Measurements from ENCODE around the gene SSBP3. TPM values are rescaled to one million over a fixed set of nuclear protein-coding genes. Genes with fewer than 3 reads are reported as not detected.

The SSBP3 gene
- total and polyA plus RNA-seq, 2 of the 13 experiments (the other 11 are each of a cell fraction or from before 2014, with no cell fraction given) = 8.5 to 17.6 TPM

DNA sequence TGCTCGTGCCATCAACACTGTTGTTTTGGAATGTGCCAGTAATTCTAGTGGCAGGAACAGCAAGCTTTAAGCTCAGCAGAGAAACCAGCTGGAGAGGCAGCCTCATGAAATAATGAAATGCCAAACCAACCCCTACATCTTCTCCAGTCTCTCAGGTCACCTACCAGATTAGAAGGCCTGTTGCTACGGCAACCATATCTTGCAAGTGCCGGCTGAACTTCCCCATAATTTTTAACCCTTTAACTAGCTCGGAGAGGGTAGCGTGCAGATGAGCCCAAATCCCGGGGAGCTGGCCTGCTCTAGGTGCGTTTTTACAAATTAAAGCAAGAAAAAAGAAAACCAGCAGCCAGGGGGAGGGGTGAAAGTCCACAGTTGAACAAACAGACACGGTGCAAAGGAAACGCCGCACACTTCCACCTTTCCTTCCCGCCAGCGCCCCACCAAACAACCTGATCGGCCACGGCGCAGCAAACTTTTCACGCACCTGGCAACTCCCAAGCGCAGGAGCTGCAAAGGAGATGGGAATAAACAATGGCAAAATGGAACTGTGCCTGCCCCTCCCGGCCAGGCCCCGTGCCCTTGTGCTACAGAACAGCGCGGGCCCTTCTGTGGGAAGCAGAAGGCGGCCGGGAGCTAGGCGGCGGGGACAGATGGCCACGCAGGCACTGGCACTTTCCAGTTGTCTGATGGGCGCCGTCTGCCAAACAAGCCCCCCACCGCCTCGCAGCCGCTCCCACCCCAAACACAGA, 50.1 kb downstream of the SSBP3 start (continued):
- TF ChIP-seq ARID5B (CRISPR knock-in tag; IDR thresholded peaks at IDR 0.05) (peak; percentile 40; the same call in 1 of the 2 replicates), PRMT3 (CRISPR knock-in tag; IDR thresholded peaks at IDR 0.05; ENCODE audit: borderline replicate concordance, low read depth) (no peak), SPEN (CRISPR knock-in tag; IDR thresholded peaks at IDR 0.05; ENCODE audit: low read depth) (0 out of 2 replicates have a peak, but pooled peaks have one; percentile 26), TEAD3 (CRISPR knock-in tag; optimal IDR thresholded peaks at IDR 0.05; ENCODE audit: borderline replicate concordance) (no peak), ZFAT (CRISPR knock-in tag; conservative IDR thresholded peaks at IDR 0.05) (no peak), NR3C1 (CRISPR knock-in tag; IDR thresholded peaks at IDR 0.05) (no peak), MBD4 (IDR thresholded peaks at IDR 0.05; ENCODE audit: borderline replicate concordance, low read length) (no peak), AKAP8 (CRISPR knock-in tag; IDR thresholded peaks at IDR 0.05) (no peak), ONECUT2 (CRISPR knock-in tag; IDR thresholded peaks at IDR 0.05) (no peak), SP140L (CRISPR knock-in tag; IDR thresholded peaks at IDR 0.05; ENCODE audit: borderline replicate concordance) (no peak), ELF1 (CRISPR knock-in tag; IDR thresholded peaks at IDR 0.05) (no peak), BCL6 (CRISPR knock-in tag; IDR thresholded peaks at IDR 0.05) (0 out of 2 replicates have a peak, but pooled peaks have one; percentile 12), TARDBP (CRISPR knock-in tag; IDR thresholded peaks at IDR 0.05) (no peak), YEATS4 (CRISPR knock-in tag; IDR thresholded peaks at IDR 0.05; ENCODE audit: borderline replicate concordance) (peak; percentile 51; the same call in 1 of the 2 replicates), ZNF205 (CRISPR knock-in tag; IDR thresholded peaks at IDR 0.05) (no peak), CREB3 (CRISPR knock-in tag; IDR thresholded peaks at IDR 0.05) (no peak), MAZ (IDR thresholded peaks at IDR 0.05; ENCODE audit: borderline replicate concordance, low read depth, low read length) (no peak), MAZ (CRISPR knock-in tag; IDR thresholded peaks at IDR 0.05; ENCODE audit: low read depth) (0 out of 2 replicates have a peak, but pooled peaks have one; percentile 21), IRF2 (CRISPR knock-in tag; IDR thresholded peaks at IDR 0.05) (no peak)
- TF ChIP-seq, protein P1, sequence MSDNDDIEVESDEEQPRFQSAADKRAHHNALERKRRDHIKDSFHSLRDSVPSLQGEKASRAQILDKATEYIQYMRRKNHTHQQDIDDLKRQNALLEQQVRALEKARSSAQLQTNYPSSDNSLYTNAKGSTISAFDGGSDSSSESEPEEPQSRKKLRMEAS (IDR thresholded peaks at IDR 0.05) = peak; percentile 50; the same call in 1 of the 2 replicates
- TF ChIP-seq, protein P2, sequence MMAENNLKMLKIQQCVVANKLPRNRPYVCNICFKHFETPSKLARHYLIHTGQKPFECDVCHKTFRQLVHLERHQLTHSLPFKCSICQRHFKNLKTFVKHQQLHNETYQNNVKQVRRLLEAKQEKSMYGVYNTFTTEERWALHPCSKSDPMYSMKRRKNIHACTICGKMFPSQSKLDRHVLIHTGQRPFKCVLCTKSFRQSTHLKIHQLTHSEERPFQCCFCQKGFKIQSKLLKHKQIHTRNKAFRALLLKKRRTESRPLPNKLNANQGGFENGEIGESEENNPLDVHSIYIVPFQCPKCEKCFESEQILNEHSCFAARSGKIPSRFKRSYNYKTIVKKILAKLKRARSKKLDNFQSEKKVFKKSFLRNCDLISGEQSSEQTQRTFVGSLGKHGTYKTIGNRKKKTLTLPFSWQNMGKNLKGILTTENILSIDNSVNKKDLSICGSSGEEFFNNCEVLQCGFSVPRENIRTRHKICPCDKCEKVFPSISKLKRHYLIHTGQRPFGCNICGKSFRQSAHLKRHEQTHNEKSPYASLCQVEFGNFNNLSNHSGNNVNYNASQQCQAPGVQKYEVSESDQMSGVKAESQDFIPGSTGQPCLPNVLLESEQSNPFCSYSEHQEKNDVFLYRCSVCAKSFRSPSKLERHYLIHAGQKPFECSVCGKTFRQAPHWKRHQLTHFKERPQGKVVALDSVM (CRISPR knock-in tag; IDR thresholded peaks at IDR 0.05) = no peak
- TF ChIP-seq, protein P3, sequence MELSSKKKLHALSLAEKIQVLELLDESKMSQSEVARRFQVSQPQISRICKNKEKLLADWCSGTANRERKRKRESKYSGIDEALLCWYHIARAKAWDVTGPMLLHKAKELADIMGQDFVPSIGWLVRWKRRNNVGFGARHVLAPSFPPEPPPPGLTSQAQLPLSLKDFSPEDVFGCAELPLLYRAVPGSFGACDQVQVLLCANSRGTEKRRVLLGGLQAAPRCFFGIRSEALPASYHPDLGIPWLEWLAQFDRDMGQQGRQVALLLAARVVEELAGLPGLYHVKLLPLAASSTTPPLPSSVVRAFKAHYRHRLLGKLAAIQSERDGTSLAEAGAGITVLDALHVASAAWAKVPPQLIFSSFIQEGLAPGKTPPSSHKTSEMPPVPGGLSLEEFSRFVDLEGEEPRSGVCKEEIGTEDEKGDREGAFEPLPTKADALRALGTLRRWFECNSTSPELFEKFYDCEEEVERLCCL (CRISPR knock-in tag; IDR thresholded peaks at IDR 0.05; ENCODE audit: borderline replicate concordance) = no peak
